RWPE1 (cell line): ENCODE measurements around the gene TBC1D5.
"Not testable (repeated sequence)": the region's sequence is repeated elsewhere in the genome, so short reads cannot be mapped to it uniquely, and the experiment has no call there.

Experiments
- CTCF ChIA-PET: fragments of 350-600 bp; sonication (Branson Sonifier 250); formaldehyde crosslinking; extraction: SDS; loops from one replicate; lab custom pipeline; 2021; lab: Yijun Ruan, JAX
- POLR2A ChIA-PET: fragments of 400-600 bp; formaldehyde crosslinking; extraction: SDS; loops from one replicate; lab custom pipeline; 2020; ENCODE audit warnings: antibody characterized with exemption; ENCODE audit not compliant: low non-redundant PET; lab: Yijun Ruan, JAX
- DNase-seq: peaks from one replicate; pipeline ENCODE4 v3.0.0; 2012; ENCODE audit warnings: low spot score
- H3K27ac ChIP-seq: fragments of 450-650 bp; 2 replicates; pipeline ENCODE4 v1.5.1; 2017
- CTCF ChIP-seq: fragments of 450-650 bp; conservative IDR thresholded peaks from 2 replicates; pipeline ENCODE4 v1.5.1; 2017; ENCODE audit warnings: low read depth, mild to moderate bottlenecking

The TBC1D5 gene

DNA sequence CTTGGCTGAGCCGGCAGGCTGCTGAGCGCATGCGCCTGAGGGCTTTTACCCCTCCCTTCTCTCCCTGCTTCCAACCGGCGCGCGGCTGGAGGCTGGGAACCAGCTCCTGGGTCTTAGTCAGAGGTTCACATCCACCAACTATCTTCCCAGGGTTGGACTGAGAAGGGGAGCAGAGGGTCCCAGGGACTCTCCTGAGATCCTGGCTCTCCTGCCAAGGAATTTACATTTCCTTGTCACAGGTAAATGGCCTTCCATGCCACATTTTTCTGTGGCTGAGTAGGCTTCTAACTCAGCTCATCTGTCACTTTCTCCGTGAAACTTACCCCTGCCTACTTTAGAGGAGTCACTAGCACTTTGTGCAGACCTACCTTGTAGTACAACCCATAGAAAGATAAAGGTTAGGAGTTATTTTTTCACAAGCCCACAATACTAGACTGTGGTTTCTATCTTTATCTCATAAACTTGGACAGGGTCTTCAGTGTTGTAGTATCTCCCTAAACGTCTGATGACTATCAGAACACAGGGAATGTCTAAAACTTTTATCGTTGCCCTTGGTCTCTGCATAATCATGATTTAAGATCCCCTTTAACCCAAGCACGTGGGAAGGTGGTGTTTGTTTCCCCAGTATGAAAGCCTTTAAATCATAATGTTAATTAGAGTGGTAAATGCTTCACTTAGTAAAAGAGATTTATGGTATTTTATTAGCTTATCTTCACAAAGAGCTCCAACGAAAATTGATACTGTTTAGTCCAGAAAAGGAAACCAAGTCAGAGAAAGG is 638 bp upstream of the TBC1D5 start:
- ChIA-PET CTCF (interaction anchor here (1.2 kb wide), 1 partner anchor 98 kb away, joined by 4 read pairs; no protein-coding TSS in a partner anchor), POLR2A (no interaction called here)
- no peak for DNase-seq
- TF ChIP-seq CTCF, result no peak
- H3K27ac ChIP-seq, result peak overlapping the region; percentile 100

DNA sequence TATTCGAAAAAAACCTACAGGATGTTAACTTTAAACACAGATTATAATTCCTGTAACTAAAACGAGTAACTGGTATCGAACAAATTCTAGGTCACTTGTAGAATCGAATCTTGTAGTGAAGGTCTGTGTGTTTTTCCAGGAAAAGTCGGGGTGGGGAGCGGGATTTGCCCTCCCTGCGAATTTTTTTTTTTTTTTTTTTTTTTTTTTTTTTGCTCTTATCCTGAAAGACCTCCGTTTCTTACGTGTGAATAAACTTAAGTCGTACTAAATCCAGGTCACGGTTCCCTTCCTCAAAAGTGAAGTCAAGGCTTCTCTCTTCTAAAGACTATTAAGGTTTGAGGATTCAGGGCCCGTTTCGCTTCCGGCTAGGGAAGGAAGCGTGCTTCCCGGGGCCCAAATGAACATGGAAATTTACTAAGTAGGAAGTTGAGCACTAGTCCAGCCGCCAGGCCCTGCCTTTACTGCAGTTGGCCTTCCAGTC is 770 bp downstream of the TBC1D5 start:
- ChIA-PET CTCF (interaction anchor here (1.2 kb wide), 1 partner anchor 99 kb away, joined by 4 read pairs; no protein-coding TSS in a partner anchor), POLR2A (no interaction called here)
- H3K27ac ChIP-seq, result peak overlapping the region; percentile 100
- TF ChIP-seq CTCF, result no peak
- no peak for DNase-seq

DNA sequence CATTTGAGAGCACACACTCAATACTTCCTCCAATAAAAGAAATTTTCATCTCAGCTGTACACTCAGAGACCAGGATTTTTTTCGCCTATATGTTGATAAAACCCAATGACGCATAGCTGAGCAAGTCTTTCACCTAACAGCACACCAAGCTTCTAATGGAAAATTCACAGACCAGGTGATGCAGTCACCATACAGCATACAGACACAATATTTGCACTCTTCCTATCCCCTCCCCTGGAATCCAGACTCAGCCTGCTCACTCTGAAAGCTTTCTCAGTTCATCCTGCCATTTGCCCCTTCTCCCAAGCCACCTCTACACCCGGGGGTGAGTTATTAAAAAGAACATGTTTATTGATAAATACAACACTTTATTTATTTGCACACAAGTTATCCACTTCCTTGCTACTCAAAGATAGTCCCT is 1.7 kb downstream of the TBC1D5 start:
- POLR2A ChIA-PET, result no interaction called here
- no peak for TF ChIP-seq CTCF
- CTCF ChIA-PET, result no interaction called here
- H3K27ac ChIP-seq, result no peak overlapping the region
- DNase-seq, result peak; percentile 53

DNA sequence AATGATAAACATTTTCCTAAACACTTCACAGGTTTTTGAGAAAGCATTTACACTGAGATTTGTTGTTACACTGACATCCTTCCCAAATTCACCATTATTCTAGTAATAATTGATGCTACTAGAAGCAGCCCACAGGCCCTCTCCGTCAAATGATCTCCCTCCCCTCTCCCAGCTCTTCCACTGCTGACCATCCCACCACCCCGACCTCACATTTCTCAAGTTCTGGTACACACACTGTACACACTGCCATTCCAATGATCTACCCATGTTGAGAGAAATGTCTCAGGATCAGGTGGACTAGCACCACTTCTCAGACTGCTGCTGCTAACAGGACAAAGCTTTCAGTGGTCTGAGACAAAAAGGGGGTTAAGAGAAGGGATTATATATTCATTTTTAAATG is 3.5 kb downstream of the TBC1D5 start:
- ChIA-PET CTCF (no interaction called here), POLR2A (no interaction called here)
- TF ChIP-seq CTCF, result no peak
- DNase-seq, result no peak
- H3K27ac ChIP-seq, result no peak overlapping the region; the same call in 1 of the 2 replicates

DNA sequence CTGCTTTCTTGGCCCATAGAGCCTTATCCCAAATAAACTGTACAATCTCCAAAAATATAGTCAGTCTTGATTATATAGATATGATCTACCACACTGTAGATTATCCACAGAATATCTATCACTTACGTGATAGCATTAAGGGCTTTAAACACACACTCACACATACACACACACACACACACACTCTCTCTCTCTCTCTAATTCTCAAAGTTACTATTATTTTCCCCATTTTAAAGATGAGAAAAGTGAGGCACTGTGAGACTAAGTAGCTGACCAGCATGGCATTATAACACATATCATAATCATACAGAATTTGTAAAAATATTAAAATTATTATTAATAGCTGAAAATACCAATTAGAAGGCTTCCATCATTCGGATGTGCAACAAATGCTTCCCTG is 4.2 kb downstream of the TBC1D5 start:
- CTCF ChIA-PET, result interaction anchor here (0.7 kb wide), 1 partner anchor 12 kb away, joined by 5 read pairs; no protein-coding TSS in a partner anchor
- TF ChIP-seq CTCF, result no peak
- POLR2A ChIA-PET, result no interaction called here
- DNase-seq, result no peak
- no peak overlapping the region for H3K27ac ChIP-seq

DNA sequence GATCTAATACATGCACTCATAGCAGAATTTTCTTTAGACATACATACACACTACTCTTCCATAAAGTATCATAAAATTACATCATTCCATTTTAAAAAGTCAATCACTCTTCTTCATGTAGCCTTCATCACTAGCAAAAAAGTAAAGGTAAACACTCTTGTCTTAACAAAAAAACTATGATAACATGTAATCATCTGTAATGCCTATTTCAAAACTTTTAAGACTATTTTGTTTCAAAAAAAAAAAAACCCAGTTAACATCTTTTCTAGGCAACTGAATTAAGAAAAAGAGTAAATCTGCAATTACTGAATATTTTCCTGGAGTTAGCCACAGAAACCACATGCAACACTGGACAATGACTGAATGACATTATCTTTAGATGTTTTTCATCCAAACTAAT is 4.8 kb downstream of the TBC1D5 start:
- no peak for TF ChIP-seq CTCF
- POLR2A ChIA-PET, result no interaction called here
- CTCF ChIA-PET, result interaction anchor here (0.5 to 0.7 kb wide), 2 partner anchors 11 to 31 kb away, joined by 3 to 5 read pairs; no protein-coding TSS in a partner anchor
- H3K27ac ChIP-seq, result no peak overlapping the region
- DNase-seq, result no peak

GRCh38 chr3:17735362-17735761 is 7.1 kb downstream of the TBC1D5 start:
- H3K27ac ChIP-seq, DNase-seq, POLR2A ChIA-PET, CTCF ChIA-PET: not testable (repeated sequence)
